DMS 273 (cell line): Measurements from ENCODE around the gene CIT.

Experiments
- DNase-seq: peaks from one replicate; lab custom pipeline; 2025; ENCODE audit not compliant: unreplicated experiment; lab: John Stamatoyannopoulos, UW

CIT gene

GRCh38 chr12:119807380-119807779 lies 69.7 kb downstream of the CIT start:
- DNase-seq, result no peak

GRCh38 chr12:119804011-119804641 lies 73.0 kb downstream of the CIT start:
- peak; percentile 66 for DNase-seq

- DNase-seq, result no peak
These were observed 73.7 kb downstream of the CIT start for GRCh38 chr12:119803381-119803791.

- no peak for DNase-seq
These were observed 74.6 kb downstream of the CIT start for GRCh38 chr12:119802472-119802871.

GRCh38 chr12:119797090-119797489 lies 80.0 kb downstream of the CIT start:
- no peak for DNase-seq

- DNase-seq, result no peak
These were observed 80.8 kb downstream of the CIT start for GRCh38 chr12:119796292-119796691.

- no peak for DNase-seq
These were observed 85.7 kb downstream of the CIT start for GRCh38 chr12:119791453-119791852.

GRCh38 chr12:119788786-119789185 lies 88.3 kb downstream of the CIT start:
- DNase-seq, result no peak

- no peak for DNase-seq
These were observed 90.6 kb downstream of the CIT start for GRCh38 chr12:119786539-119786938.

- no peak for DNase-seq
These were observed 92.4 kb downstream of the CIT start for GRCh38 chr12:119784673-119785072.

- DNase-seq, result no peak
These were observed 93.3 kb downstream of the CIT start for GRCh38 chr12:119783787-119784186.

GRCh38 chr12:119781804-119782203 lies 95.3 kb downstream of the CIT start:
- DNase-seq, result no peak

GRCh38 chr12:119780786-119781434 lies 96.2 kb downstream of the CIT start:
- DNase-seq, result peak; percentile 49

- no peak for DNase-seq
These were observed 101.7 kb downstream of the CIT start for GRCh38 chr12:119775246-119775895.

GRCh38 chr12:119772431-119772830 lies 104.7 kb downstream of the CIT start:
- no peak for DNase-seq

- DNase-seq, result no peak
These were observed 107.0 kb downstream of the CIT start for GRCh38 chr12:119770146-119770545.

- DNase-seq, result no peak
These were observed 114.5 kb downstream of the CIT start for GRCh38 chr12:119762619-119763018.

- no peak for DNase-seq
These were observed 118.4 kb downstream of the CIT start for GRCh38 chr12:119758722-119759121.

GRCh38 chr12:119758234-119758633 lies 118.9 kb downstream of the CIT start:
- DNase-seq, result no peak

GRCh38 chr12:119751961-119752360 lies 125.2 kb downstream of the CIT start:
- DNase-seq, result no peak

- DNase-seq, result no peak
These were observed 127.5 kb downstream of the CIT start for GRCh38 chr12:119749666-119750065.

GRCh38 chr12:119748497-119748896 lies 128.6 kb downstream of the CIT start:
- no peak for DNase-seq
